ENCODE measurements around the gene SPEG. TPM values are rescaled to one million over a fixed set of nuclear protein-coding genes. Genes with fewer than 3 reads are reported as not detected.

The SPEG gene
- total and polyA plus RNA-seq, 2 of the 13 experiments (the other 11 are each of a cell fraction or from before 2014, with no cell fraction given): 0.18 to 0.24 TPM

GRCh38 chr2:219541611-219542180, 107.1 kb downstream of the SPEG start (continued):
- no peak for TF ChIP-seq PBX3 (CRISPR knock-in tag; IDR thresholded peaks at IDR 0.05; ENCODE audit: borderline replicate concordance)
- TF ChIP-seq PRDM10 (CRISPR knock-in tag; IDR thresholded peaks at IDR 0.05; ENCODE audit: low read depth): no peak
- TF ChIP-seq SOX6 (IDR thresholded peaks at IDR 0.05): no peak
- TF ChIP-seq SOX6 (CRISPR knock-in tag; IDR thresholded peaks at IDR 0.05): peak; percentile 73
- no peak for TF ChIP-seq MAFK (conservative IDR thresholded peaks at IDR 0.05 in 1 of 2, IDR thresholded peaks at IDR 0.05 in 1 of 2; ENCODE audit: low read length in 2 of 2)
- TF ChIP-seq CCAR2 (optimal IDR thresholded peaks at IDR 0.05; ENCODE audit: low read depth, low read length): no peak
- TF ChIP-seq, protein P1, sequence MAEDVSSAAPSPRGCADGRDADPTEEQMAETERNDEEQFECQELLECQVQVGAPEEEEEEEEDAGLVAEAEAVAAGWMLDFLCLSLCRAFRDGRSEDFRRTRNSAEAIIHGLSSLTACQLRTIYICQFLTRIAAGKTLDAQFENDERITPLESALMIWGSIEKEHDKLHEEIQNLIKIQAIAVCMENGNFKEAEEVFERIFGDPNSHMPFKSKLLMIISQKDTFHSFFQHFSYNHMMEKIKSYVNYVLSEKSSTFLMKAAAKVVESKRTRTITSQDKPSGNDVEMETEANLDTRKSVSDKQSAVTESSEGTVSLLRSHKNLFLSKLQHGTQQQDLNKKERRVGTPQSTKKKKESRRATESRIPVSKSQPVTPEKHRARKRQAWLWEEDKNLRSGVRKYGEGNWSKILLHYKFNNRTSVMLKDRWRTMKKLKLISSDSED (CRISPR knock-in tag; IDR thresholded peaks at IDR 0.05): no peak
- no peak for TF ChIP-seq NR3C1 (CRISPR knock-in tag; IDR thresholded peaks at IDR 0.05)
- TF ChIP-seq ZSCAN31 (CRISPR knock-in tag; IDR thresholded peaks at IDR 0.05; ENCODE audit: low read depth): peak; percentile 95
- TF ChIP-seq ZSCAN22 (CRISPR knock-in tag; IDR thresholded peaks at IDR 0.05): no peak
- TF ChIP-seq MED8 (CRISPR knock-in tag; IDR thresholded peaks at IDR 0.05; ENCODE audit: insufficient replicate concordance): no peak
- TF ChIP-seq, protein P2, sequence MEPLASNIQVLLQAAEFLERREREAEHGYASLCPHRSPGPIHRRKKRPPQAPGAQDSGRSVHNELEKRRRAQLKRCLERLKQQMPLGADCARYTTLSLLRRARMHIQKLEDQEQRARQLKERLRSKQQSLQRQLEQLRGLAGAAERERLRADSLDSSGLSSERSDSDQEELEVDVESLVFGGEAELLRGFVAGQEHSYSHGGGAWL (CRISPR knock-in tag; IDR thresholded peaks at IDR 0.05): peak; percentile 86; the same call in 1 of the 2 replicates
- TF ChIP-seq, protein P3, sequence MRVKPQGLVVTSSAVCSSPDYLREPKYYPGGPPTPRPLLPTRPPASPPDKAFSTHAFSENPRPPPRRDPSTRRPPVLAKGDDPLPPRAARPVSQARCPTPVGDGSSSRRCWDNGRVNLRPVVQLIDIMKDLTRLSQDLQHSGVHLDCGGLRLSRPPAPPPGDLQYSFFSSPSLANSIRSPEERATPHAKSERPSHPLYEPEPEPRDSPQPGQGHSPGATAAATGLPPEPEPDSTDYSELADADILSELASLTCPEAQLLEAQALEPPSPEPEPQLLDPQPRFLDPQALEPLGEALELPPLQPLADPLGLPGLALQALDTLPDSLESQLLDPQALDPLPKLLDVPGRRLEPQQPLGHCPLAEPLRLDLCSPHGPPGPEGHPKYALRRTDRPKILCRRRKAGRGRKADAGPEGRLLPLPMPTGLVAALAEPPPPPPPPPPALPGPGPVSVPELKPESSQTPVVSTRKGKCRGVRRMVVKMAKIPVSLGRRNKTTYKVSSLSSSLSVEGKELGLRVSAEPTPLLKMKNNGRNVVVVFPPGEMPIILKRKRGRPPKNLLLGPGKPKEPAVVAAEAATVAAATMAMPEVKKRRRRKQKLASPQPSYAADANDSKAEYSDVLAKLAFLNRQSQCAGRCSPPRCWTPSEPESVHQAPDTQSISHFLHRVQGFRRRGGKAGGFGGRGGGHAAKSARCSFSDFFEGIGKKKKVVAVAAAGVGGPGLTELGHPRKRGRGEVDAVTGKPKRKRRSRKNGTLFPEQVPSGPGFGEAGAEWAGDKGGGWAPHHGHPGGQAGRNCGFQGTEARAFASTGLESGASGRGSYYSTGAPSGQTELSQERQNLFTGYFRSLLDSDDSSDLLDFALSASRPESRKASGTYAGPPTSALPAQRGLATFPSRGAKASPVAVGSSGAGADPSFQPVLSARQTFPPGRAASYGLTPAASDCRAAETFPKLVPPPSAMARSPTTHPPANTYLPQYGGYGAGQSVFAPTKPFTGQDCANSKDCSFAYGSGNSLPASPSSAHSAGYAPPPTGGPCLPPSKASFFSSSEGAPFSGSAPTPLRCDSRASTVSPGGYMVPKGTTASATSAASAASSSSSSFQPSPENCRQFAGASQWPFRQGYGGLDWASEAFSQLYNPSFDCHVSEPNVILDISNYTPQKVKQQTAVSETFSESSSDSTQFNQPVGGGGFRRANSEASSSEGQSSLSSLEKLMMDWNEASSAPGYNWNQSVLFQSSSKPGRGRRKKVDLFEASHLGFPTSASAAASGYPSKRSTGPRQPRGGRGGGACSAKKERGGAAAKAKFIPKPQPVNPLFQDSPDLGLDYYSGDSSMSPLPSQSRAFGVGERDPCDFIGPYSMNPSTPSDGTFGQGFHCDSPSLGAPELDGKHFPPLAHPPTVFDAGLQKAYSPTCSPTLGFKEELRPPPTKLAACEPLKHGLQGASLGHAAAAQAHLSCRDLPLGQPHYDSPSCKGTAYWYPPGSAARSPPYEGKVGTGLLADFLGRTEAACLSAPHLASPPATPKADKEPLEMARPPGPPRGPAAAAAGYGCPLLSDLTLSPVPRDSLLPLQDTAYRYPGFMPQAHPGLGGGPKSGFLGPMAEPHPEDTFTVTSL (CRISPR knock-in tag; IDR thresholded peaks at IDR 0.05; ENCODE audit: borderline replicate concordance): no peak
- no peak for TF ChIP-seq CEBPB (IDR thresholded peaks at IDR 0.05; ENCODE audit: borderline replicate concordance, low read depth, low read length)
- no peak for TF ChIP-seq FOXA1 (IDR thresholded peaks at IDR 0.05)
- TF ChIP-seq FOXA1 (CRISPR knock-in tag; IDR thresholded peaks at IDR 0.05): no peak; the same call in 1 of the 2 replicates
- no peak for TF ChIP-seq RFX1 (IDR thresholded peaks at IDR 0.05)
- no peak for TF ChIP-seq SIX1 (CRISPR knock-in tag; IDR thresholded peaks at IDR 0.05; ENCODE audit: borderline replicate concordance)
- TF ChIP-seq ZNF629 (CRISPR knock-in tag; conservative IDR thresholded peaks at IDR 0.05): no peak
